Pancreas (tissue), 10 donors: ENCODE results near the gene PLCB1. TPM values are rescaled to one million over a fixed set of nuclear protein-coding genes. Genes with fewer than 3 reads are reported as not detected.

ENCODE experiments used
- ATAC-seq, 4 donors: fragments of 200-7000 bp; cut with Tn5 transposase; one replicate each; pipeline versions ENCODE4 v1.8.0 to v1.9.1; 2020; ENCODE audit warnings: mild to moderate bottlenecking in 4 of 4, moderate library complexity in 4 of 4
- DNase-seq, 6 donors: peaks; one replicate each; pipeline ENCODE4 v3.0.0-alpha.2; 2020
- FAIRE-seq: peaks from 2 replicates; lab custom pipeline; 2012; peaks lifted over from hg19 to GRCh38; lab: Jason Lieb, UNC
- H3K27ac ChIP-seq, 4 donors: fragments of 200-600 bp; sonication (generic); 1 replicate in 3 of 4; 2 replicates in 1 of 4; pipeline versions ENCODE4 v1.5.0 to v1.8.0; 2020
- H3K27me3 ChIP-seq, 4 donors: fragments of 200-600 bp; one replicate each; pipeline ENCODE4 v1.8.0; 2021
- H3K36me3 ChIP-seq, 3 donors: fragments of 200-600 bp; sonication (generic) in 1 of 3; one replicate each; pipeline versions ENCODE4 v1.5.0 to v1.8.0; 2020 to 2021
- H3K4me1 ChIP-seq, 3 donors: fragments of 200-600 bp; one replicate each; pipeline ENCODE4 v1.8.0; 2021
- H3K4me3 ChIP-seq, 4 donors: fragments of 200-600 bp; sonication (generic) in 2 of 4; one replicate each; pipeline versions ENCODE4 v1.5.0 to v1.8.0; 2020 to 2021
- H3K9me3 ChIP-seq, 4 donors: fragments of 200-600 bp; one replicate each; pipeline ENCODE4 v1.8.0; 2021
- CTCF ChIP-seq, 4 donors: fragments of 200-600 bp; sonication (generic) in 3 of 4; IDR thresholded peaks; one replicate each; pipeline versions ENCODE4 v1.5.0 to v1.8.0; 2021; ENCODE audit warnings: antibody characterized with exemption in 4 of 4
- WGBS, 2 donors: extraction: QIAGEN DNeasy Blood & Tissue Kit; methylation state at CpG; one replicate each; pipeline ENCODE4 v1.1.7; 2013; 5-methylcytosine and 5-hydroxymethylcytosine counted together
- intact Hi-C, 3 donors: fragments of 100-400 bp; cut with DNase I; formaldehyde crosslinking; loops; one replicate each; pipeline versions ENCODE4 v1.11.1 to v1.14.2; 2022
- polyA plus RNA-seq, 2 donors: library from polyadenylated mRNA; stranded (reverse); fragments of 200-250 nt; gene quantifications; one replicate each; pipeline ENCODE4 v1.2.3, GENCODE V29; 2013
- total RNA-seq, 6 donors: library from RNA; stranded (reverse); fragmentation: NEBNext Ultra II Directional in 4 of 6; extraction: Animal tissue kit (Norgen Biotek cat#: 25700) in 4 of 6; gene quantifications; one replicate each; pipeline versions ENCODE4 v1.2.1 to v1.2.4, GENCODE V29; 2021 to 2023
- donor health status: healthy with polysubstance abuse.
- donor health status: DM: no; HTN: no; CAD: no; lungs with moderate emphysema.
- donor health status: DM: no; HTN: no; CAD: no.
- donor health status: control.
- donor health status: control.
- donor health status: Bipolar disorder and iron deficiency.
- donor health status: DM: yes; HTN: yes; CAD: no.
- donor health status: DM: no; HTN: no; CAD: no.
- donor health status: DM: no; HTN: no; CAD: no.
- donor health status: DM: yes; HTN: yes; CAD: no.

The PLCB1 gene
- total and polyA plus RNA-seq, 8 donors, result 4.5 to 18.7 (median 13.7) TPM

GRCh38 chr20:8798505-8798904 is 666.4 kb downstream of the PLCB1 start:
- no peak for TF ChIP-seq CTCF (IDR thresholded peaks at IDR 0.05)
- DNase-seq (no peak), FAIRE-seq (no peak), ATAC-seq (peak in 3 of 4 donors; percentile 25 to 69 (median 27))
- H3K27me3 ChIP-seq, result no peaks in the 10 kb centered on the region
- H3K4me1 ChIP-seq, result no peaks in the 10 kb centered on the region
- H3K27ac ChIP-seq, result no peak overlapping the region
- intact Hi-C loops, result no loop called here
- H3K4me3 ChIP-seq, result no peak overlapping the region
- no peaks in the 10 kb centered on the region for H3K36me3 ChIP-seq
- no peaks in the 10 kb centered on the region for H3K9me3 ChIP-seq

GRCh38 chr20:8800089-8800488 is 668.0 kb downstream of the PLCB1 start:
- intact Hi-C loops, result no loop called here

GRCh38 chr20:8801686-8802085 is 669.6 kb downstream of the PLCB1 start:
- 84 to 91% methylated on average over 3 of the region's 3 CpGs for WGBS, 2 donors
- no peak for DNase-seq
- TF ChIP-seq CTCF (IDR thresholded peaks at IDR 0.05), result no peak
- Histone ChIP-seq H3K27ac (no peak overlapping the region), H3K27me3 (no peaks in the 10 kb centered on the region), H3K9me3 (no peaks in the 10 kb centered on the region), H3K4me1 (peaks cover 0 to 3% (median 0%) of the 10 kb centered on the region in 3 donors), H3K36me3 (no peaks in the 10 kb centered on the region), H3K4me3 (no peak overlapping the region)
- no peak for FAIRE-seq
- intact Hi-C loops, result no loop called here
- ATAC-seq, result no peak

More at GRCh38 chr20:8800089-8800488, 668.0 kb downstream of the PLCB1 start:
- Histone ChIP-seq H3K36me3 (no peaks in the 10 kb centered on the region), H3K4me3 (no peak overlapping the region), H3K9me3 (no peaks in the 10 kb centered on the region), H3K4me1 (peaks cover 0 to under 1% (median 0%) of the 10 kb centered on the region in 3 donors), H3K27ac (no peak overlapping the region), H3K27me3 (no peaks in the 10 kb centered on the region)
- peak in 1 of 4 donors; percentile 7 for TF ChIP-seq CTCF (IDR thresholded peaks at IDR 0.05)
- DNase-seq (no peak), FAIRE-seq (no peak), ATAC-seq (no peak)
- WGBS, 2 donors, result 0 to 58% methylated on average over 1 of the region's 1 CpG

- H3K4me1 ChIP-seq, result peaks cover 0 to 11% (median 4%) of the 10 kb centered on the region in 3 donors
- FAIRE-seq (no peak), DNase-seq (no peak), ATAC-seq (no peak)
- no peak overlapping the region for H3K4me3 ChIP-seq
- 77 to 81% methylated on average over 2 of the region's 2 CpGs for whole genome bisulfite sequencing, 2 donors
- H3K27ac ChIP-seq, result no peak overlapping the region
- intact Hi-C loops, result no loop called here
- H3K27me3 ChIP-seq, result no peaks in the 10 kb centered on the region
- H3K36me3 ChIP-seq, result no peaks in the 10 kb centered on the region
- no peak for TF ChIP-seq CTCF (IDR thresholded peaks at IDR 0.05)
- no peaks in the 10 kb centered on the region for H3K9me3 ChIP-seq
Observed at GRCh38 chr20:8803065-8803464, 671.0 kb downstream of the PLCB1 start.

GRCh38 chr20:8803941-8804340 is 671.9 kb downstream of the PLCB1 start:
- intact Hi-C loops, result no loop called here
- Histone ChIP-seq H3K4me3 (no peak overlapping the region), H3K27me3 (no peaks in the 10 kb centered on the region), H3K27ac (no peak overlapping the region), H3K36me3 (no peaks in the 10 kb centered on the region), H3K4me1 (peaks cover 7 to 16% (median 12%) of the 10 kb centered on the region in 3 donors), H3K9me3 (no peaks in the 10 kb centered on the region)
- DNase-seq (no peak), ATAC-seq (no peak), FAIRE-seq (no peak)
- WGBS, 2 donors, result 95 to 97% methylated on average over 6 of the region's 6 CpGs
- no peak for TF ChIP-seq CTCF (IDR thresholded peaks at IDR 0.05)
